Gastrocnemius medialis (tissue), 4 donors: ENCODE measurements around the gene ERN2. TPM values are rescaled to one million over a fixed set of nuclear protein-coding genes. Genes with fewer than 3 reads are reported as not detected.

Experiments
- ATAC-seq, 2 donors: fragments of 150-250 bp; one replicate each; pipeline ENCODE4 v1.9.1; 2016
- DNase-seq, 2 donors: peaks; one replicate each; pipeline ENCODE4 v3.0.0-alpha.2; 2019
- H3K27ac ChIP-seq, 4 donors: fragments of 200-600 bp; sonication (generic); 1 replicate in 1 of 4; 2 replicates in 3 of 4; pipeline ENCODE4 v1.5.1; 2016 to 2018; ENCODE audit warnings: mild to moderate bottlenecking in 2 of 4, moderate library complexity in 1 of 4
- H3K27me3 ChIP-seq, 3 donors: fragments of 200-600 bp; sonication (generic) in 2 of 3; 1 replicate in 1 of 3; 2 replicates in 2 of 3; pipeline versions ENCODE4 v1.5.1 to v1.6.0; 2016 to 2019; ENCODE audit warnings: mild to moderate bottlenecking in 1 of 3, moderate library complexity in 1 of 3
- H3K36me3 ChIP-seq, 2 donors: fragments of 200-600 bp; sonication (generic) in 1 of 2; one replicate each; pipeline ENCODE4 v1.5.1; 2017 to 2018
- H3K4me1 ChIP-seq, 2 donors: fragments of 200-600 bp; sonication (generic) in 1 of 2; one replicate each; pipeline ENCODE4 v1.5.1; 2016 to 2017; ENCODE audit warnings: mild to moderate bottlenecking in 2 of 2
- H3K4me3 ChIP-seq, 4 donors: fragments of 200-600 bp; sonication (generic) in 3 of 4; 1 replicate in 1 of 4; 2 replicates in 3 of 4; pipeline ENCODE4 v1.5.1; 2016 to 2019; ENCODE audit warnings: mild to moderate bottlenecking in 2 of 4
- H3K9me3 ChIP-seq, 3 donors: fragments of 200-600 bp; sonication (generic) in 2 of 3; 1 replicate in 1 of 3; 2 replicates in 2 of 3; pipeline ENCODE4 v1.5.1; 2016 to 2019
- POLR2A ChIP-seq, 2 donors: fragments of 450-650 bp; IDR thresholded peaks; one replicate each; pipeline ENCODE4 v1.6.1; 2017; ENCODE audit warnings: antibody characterized with exemption in 2 of 2, mild to moderate bottlenecking in 2 of 2, moderate library complexity in 2 of 2
- in situ Hi-C, 4 donors: fragments of 200-750 bp; cut with MboI; loops; one replicate each; pipeline versions ENCODE4 v1.15.0 to v1.8.0; 2017; ENCODE audit warnings: low sequenced_read_pairs in 4 of 4
- intact Hi-C: fragments of 100-400 bp; cut with DNase I; formaldehyde crosslinking; loops from one replicate; pipeline ENCODE4 v1.15.1; 2023; ENCODE audit warnings: low total_unique reads
- total RNA-seq, 4 donors: library from RNA; depleted of rRNA; stranded (reverse); fragments of >200 nt; gene quantifications; one replicate each; pipeline versions ENCODE4 v1.1.0 to v1.2.3, GENCODE V29; 2016
- TF ChIP-seq, protein P1 (sequence below), 5 experiments: fragments of 450-650 bp in 3 of 5; fragments of 200-600 bp in 2 of 5; sonication (generic) in 2 of 5; IDR thresholded peaks in 4 of 5; conservative IDR thresholded peaks in 1 of 5; 1 replicate in 4 of 5; 2 replicates in 1 of 5; pipeline ENCODE4 v1.5.1; 2016 to 2019; ENCODE audit warnings: antibody characterized with exemption in 5 of 5, mild to moderate bottlenecking in 3 of 5, moderate library complexity in 3 of 5

ERN2 gene
- total RNA-seq, 4 donors from 2014 or later, result 1.1 TPM; not detected in 3

DNA sequence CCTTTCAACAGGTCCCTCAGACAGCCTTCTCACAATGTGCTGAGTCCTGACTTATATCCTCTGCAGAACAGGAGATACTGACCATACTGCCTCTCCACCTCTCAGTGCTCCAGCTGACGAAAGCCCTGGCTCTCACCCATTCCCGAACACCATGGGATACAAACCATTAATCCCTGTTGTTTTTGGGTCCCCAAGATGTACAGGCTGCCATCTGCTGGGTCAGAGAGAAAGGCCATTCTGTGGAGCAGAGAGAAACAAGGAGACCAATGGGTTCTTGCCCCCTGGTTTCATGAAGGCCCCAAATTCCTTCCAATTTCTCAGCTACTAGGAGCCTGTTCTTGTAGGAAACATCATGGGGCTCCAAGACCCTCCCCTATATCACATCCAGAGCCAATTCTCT, 3.0 kb downstream of the ERN2 start:
- Histone ChIP-seq H3K9me3 (no peaks in the 10 kb centered on the region), H3K36me3 (no peaks in the 10 kb centered on the region), H3K4me1 (no peaks in the 10 kb centered on the region), H3K27me3 (peaks cover 9 to 23% (median 18%) of the 10 kb centered on the region in 3 donors), H3K4me3 (no peak overlapping the region), H3K27ac (no peak overlapping the region)
- TF ChIP-seq, protein P1, sequence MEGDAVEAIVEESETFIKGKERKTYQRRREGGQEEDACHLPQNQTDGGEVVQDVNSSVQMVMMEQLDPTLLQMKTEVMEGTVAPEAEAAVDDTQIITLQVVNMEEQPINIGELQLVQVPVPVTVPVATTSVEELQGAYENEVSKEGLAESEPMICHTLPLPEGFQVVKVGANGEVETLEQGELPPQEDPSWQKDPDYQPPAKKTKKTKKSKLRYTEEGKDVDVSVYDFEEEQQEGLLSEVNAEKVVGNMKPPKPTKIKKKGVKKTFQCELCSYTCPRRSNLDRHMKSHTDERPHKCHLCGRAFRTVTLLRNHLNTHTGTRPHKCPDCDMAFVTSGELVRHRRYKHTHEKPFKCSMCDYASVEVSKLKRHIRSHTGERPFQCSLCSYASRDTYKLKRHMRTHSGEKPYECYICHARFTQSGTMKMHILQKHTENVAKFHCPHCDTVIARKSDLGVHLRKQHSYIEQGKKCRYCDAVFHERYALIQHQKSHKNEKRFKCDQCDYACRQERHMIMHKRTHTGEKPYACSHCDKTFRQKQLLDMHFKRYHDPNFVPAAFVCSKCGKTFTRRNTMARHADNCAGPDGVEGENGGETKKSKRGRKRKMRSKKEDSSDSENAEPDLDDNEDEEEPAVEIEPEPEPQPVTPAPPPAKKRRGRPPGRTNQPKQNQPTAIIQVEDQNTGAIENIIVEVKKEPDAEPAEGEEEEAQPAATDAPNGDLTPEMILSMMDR (IDR thresholded peaks at IDR 0.05 in 4 of 5, conservative IDR thresholded peaks at IDR 0.05 in 1 of 5), result no peak
- TF ChIP-seq POLR2A (IDR thresholded peaks at IDR 0.05), result no peak
- ATAC-seq (no peak), DNase-seq (no peak)
- intact Hi-C loops (no loop called here), in situ Hi-C loops (no loop called here)

DNA sequence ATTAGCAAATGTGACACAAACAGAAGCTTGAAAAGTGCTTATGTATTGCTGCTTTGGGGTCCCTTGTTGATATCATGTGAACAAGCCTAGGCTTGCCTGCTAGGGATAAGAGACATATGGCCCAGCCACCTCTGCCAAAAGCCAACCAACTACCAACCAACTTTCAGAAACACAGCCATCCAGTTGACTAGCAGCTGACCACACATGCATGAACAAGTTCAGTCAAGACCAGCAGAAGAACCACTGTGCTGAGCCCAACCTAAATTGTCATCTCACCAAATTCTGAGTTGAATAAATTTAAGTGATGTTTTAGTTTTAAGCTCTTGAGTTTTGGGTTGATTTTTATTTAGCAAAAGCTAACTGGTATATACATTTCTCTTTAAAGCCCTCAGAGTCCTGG, 3.5 kb downstream of the ERN2 start:
- Histone ChIP-seq H3K4me3 (no peak overlapping the region), H3K4me1 (no peaks in the 10 kb centered on the region), H3K9me3 (no peaks in the 10 kb centered on the region), H3K27me3 (peaks cover 9 to 19% (median 18%) of the 10 kb centered on the region in 3 donors), H3K36me3 (no peaks in the 10 kb centered on the region), H3K27ac (no peak overlapping the region)
- DNase-seq (no peak), ATAC-seq (no peak)
- in situ Hi-C loops, result no loop called here
- intact Hi-C loops, result no loop called here
- TF ChIP-seq, protein P1 (IDR thresholded peaks at IDR 0.05 in 4 of 5, conservative IDR thresholded peaks at IDR 0.05 in 1 of 5), result no peak
- TF ChIP-seq POLR2A (IDR thresholded peaks at IDR 0.05), result no peak

DNA sequence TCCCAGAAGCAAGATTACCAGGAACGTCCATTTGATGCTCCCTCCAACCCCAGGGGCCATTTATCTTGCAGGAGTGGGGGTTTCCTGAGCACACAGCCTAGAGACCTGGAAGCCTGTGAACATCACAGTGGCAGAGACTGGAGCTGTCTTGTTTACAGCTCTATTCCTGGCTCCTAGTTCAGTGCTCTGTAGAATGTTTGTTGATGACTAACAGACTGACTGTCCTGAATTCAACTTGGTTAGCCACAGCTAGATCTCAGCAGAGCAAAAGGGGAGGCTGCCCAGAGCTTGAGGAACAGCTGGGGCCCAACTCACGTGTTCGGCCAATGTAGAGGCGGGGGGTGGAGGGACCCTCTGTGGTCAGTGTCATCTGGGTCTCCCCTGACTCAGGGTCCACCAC, 6.6 kb downstream of the ERN2 start:
- H3K4me3 ChIP-seq, result no peak overlapping the region
- H3K36me3 ChIP-seq, result no peaks in the 10 kb centered on the region
- in situ Hi-C loops (no loop called here), intact Hi-C loops (no loop called here)
- DNase-seq, result no peak
- H3K4me1 ChIP-seq, result no peaks in the 10 kb centered on the region
- no peak for TF ChIP-seq POLR2A (IDR thresholded peaks at IDR 0.05)
- TF ChIP-seq, protein P1 (IDR thresholded peaks at IDR 0.05 in 4 of 5, conservative IDR thresholded peaks at IDR 0.05 in 1 of 5), result no peak
- H3K9me3 ChIP-seq, result no peaks in the 10 kb centered on the region
- no peak overlapping the region for H3K27ac ChIP-seq
- ATAC-seq, result no peak
- H3K27me3 ChIP-seq, result peaks cover 0 to under 1% (median under 1%) of the 10 kb centered on the region in 3 donors

GRCh38 chr16:23705517-23705902, 7.5 kb downstream of the ERN2 start:
- intact Hi-C loops, result no loop called here
- no peak for ATAC-seq
- H3K27me3 ChIP-seq, result no peaks in the 10 kb centered on the region
- TF ChIP-seq POLR2A (IDR thresholded peaks at IDR 0.05), result no peak
- TF ChIP-seq, protein P1 (IDR thresholded peaks at IDR 0.05 in 4 of 5, conservative IDR thresholded peaks at IDR 0.05 in 1 of 5), result no peak
- H3K4me1 ChIP-seq, result no peaks in the 10 kb centered on the region
- no peaks in the 10 kb centered on the region for H3K36me3 ChIP-seq
- in situ Hi-C loops, result no loop called here
- no peaks in the 10 kb centered on the region for H3K9me3 ChIP-seq
- H3K4me3 ChIP-seq, result no peak overlapping the region
- H3K27ac ChIP-seq, result no peak overlapping the region
- no peak for DNase-seq
